ENCODE measurements around the gene SLC28A3. TPM values are rescaled to one million over a fixed set of nuclear protein-coding genes. Genes with fewer than 3 reads are reported as not detected.

SLC28A3 gene, protein sequence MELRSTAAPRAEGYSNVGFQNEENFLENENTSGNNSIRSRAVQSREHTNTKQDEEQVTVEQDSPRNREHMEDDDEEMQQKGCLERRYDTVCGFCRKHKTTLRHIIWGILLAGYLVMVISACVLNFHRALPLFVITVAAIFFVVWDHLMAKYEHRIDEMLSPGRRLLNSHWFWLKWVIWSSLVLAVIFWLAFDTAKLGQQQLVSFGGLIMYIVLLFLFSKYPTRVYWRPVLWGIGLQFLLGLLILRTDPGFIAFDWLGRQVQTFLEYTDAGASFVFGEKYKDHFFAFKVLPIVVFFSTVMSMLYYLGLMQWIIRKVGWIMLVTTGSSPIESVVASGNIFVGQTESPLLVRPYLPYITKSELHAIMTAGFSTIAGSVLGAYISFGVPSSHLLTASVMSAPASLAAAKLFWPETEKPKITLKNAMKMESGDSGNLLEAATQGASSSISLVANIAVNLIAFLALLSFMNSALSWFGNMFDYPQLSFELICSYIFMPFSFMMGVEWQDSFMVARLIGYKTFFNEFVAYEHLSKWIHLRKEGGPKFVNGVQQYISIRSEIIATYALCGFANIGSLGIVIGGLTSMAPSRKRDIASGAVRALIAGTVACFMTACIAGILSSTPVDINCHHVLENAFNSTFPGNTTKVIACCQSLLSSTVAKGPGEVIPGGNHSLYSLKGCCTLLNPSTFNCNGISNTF
- total RNA-seq, result not detected

GRCh38 chr9:84340535-84340934, at the start of gene SLC28A3:
Gene SLC28A3, minus strand, starts transcription at chr9:84340758. Its CDS starts 125 bp downstream, at chr9:84340633.

All from parietal lobe (tissue), 1 donor.